Erythroblast (primary cell): Measurements from ENCODE around the gene RGS14.

Source experiments
- GATA1 ChIP-seq: IDR thresholded peaks from 2 replicates; pipeline ENCODE4 v1.6.1; 2011; ENCODE audit warnings: low read depth, mild to moderate bottlenecking, control low read depth, low read length, moderate library complexity
- POLR2A ChIP-seq: IDR thresholded peaks from 2 replicates; pipeline ENCODE4 v1.6.1; 2011; ENCODE audit warnings: mild to moderate bottlenecking, low read length

- no peak for TF ChIP-seq POLR2A
- no peak for TF ChIP-seq GATA1
These were observed 5.8 kb downstream of the RGS14 start for GRCh38 chr5:177363565-177363964.
